NCI-H1417 (cell line): ENCODE data around the gene IQCB1.
"Not testable (repeated sequence)": the region's sequence is repeated elsewhere in the genome, so short reads cannot be mapped to it uniquely, and the experiment has no call there.

Source experiments
- DNase-seq, 3 experiments: peaks; one replicate each; lab custom pipeline; 2025; lab: John Stamatoyannopoulos, UW

The IQCB1 gene

DNA sequence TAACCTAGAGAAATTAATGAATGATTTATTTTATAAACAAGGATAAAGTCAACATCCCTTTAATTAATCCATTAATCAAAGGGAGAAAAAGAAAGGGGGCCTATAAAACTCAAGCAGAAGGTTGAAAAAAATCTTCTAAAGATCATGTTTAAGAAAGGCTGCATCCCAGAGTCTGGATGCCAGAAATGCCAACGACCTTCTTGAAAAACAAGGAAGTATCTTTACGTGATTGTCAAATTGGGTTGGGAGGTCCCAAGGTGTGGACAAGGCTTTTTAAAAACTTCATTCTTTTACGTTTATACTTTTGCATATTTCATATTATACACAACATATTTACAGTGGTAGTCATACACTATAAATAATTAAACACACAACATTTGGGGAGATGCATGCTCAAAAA, 86.9 kb downstream of the IQCB1 start:
- no peak for DNase-seq

DNA sequence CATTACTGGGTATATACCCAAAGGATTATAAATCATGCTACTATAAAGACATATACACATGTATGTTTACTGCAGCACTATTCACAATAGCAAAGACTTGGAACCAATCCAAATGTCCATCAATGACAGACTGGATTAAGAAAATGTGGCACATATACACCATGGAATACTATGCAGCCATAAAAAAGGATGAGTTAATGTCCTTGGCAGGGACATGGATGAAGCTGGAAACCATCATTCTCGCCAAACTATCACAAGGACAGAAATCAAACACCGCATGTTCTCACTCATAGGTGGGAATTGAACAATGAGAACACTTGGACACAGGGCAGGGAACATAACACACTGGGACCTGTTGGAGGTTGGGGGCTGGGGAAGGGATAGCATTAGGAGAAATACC, 91.8 kb downstream of the IQCB1 start:
- DNase-seq = not testable (repeated sequence)

DNA sequence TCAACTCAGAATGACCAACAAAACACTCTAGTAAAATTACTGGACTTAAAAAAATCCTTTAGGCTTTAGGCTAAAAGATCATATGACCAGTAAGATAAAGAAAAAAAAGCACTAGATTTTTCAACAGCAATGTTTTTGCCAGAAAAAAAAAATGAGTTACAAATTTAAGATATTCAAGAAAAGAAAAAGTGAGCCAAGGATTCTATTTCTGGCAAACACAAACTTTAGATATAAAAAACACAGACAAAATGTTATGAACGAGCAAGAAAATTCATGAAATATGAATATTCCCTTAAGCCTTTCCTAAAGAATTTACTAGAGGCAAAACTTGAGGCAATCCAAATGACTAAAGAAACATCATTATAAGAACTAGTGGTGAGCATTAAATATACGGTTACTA, 94.0 kb downstream of the IQCB1 start:
- no peak for DNase-seq

DNA sequence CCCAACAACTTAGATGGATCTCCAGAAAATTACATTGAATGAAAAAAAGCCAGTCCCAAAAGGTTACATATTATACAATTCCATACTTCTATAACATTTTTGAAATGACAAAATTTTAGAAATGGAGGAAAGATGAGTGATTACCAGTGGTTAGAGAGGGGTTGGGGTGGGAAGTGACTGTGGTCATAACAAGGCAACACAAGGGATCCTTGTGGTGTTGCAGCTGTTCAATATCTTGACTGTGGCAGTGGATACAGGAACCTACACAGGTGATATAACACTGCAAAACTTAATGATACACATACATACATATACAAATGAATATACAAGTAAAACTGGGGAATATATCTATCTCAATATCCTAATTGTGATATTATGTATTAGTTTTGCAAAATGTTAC, 95.0 kb downstream of the IQCB1 start:
- no peak for DNase-seq

DNA sequence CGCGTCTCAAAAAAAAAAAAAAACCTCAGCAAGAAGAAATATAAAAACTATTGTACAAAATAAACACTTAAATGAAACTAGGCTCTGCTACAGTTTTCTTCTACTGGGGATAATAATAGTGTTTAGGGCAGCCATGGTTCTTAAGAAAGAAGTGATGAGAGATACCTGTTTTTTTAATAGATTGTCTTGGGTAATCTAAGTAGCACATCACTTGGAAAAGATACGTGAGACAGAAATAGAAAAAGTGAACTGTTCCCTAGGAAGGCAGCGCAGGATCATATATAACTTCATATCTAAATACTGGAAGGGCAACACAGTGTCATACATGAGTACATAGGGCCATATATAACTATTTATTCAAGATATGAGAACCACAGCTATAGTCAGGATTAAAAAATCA, 97.2 kb downstream of the IQCB1 start:
- no peak for DNase-seq

DNA sequence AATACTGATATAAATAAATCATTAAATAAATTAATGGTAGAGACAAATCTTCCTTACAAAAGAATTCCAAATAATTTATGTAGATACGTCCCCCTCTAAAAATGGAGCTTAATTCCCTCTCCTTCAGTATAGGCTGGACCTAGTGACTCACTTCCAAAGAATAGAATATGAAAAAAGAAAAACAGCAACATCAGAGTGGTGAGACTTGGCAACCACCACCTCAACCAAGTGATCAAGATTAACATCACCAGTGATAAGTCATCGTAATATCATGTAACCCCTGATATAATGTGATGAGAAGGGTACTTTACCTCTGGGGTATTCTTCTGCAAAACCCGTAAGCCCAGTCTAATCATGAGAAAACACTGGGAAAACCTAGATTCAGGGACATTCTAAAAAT, 98.7 kb downstream of the IQCB1 start:
- no peak for DNase-seq

DNA sequence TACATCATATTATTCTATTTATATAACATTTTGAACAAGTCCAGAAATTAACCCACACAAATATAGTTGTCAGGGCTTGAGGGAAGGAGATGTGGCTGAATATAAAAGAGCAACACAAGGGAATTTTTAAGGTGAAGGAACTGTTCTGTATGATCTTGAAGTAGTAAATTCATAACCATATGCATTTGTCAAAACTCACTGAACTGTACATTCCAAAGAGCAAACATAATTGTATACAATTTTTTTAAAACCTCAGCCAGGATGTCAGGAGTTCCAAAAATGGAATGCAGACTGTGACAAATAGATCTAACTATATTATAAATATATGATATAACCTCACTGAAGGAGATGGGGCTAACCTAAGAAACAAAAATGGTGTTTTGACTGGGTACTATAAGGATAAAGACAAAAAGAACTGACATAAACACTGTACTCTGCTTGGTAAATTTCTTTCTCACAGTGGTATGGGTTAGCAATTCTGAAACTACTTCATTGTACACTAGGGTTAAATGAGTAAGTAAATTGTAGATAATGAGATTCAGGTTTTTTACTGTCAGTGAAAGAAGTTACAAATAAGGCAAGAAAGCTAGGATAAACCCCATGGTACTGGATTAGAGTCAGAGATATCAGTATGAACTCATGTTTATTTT, 99.7 kb downstream of the IQCB1 start:
- no peak for DNase-seq

DNA sequence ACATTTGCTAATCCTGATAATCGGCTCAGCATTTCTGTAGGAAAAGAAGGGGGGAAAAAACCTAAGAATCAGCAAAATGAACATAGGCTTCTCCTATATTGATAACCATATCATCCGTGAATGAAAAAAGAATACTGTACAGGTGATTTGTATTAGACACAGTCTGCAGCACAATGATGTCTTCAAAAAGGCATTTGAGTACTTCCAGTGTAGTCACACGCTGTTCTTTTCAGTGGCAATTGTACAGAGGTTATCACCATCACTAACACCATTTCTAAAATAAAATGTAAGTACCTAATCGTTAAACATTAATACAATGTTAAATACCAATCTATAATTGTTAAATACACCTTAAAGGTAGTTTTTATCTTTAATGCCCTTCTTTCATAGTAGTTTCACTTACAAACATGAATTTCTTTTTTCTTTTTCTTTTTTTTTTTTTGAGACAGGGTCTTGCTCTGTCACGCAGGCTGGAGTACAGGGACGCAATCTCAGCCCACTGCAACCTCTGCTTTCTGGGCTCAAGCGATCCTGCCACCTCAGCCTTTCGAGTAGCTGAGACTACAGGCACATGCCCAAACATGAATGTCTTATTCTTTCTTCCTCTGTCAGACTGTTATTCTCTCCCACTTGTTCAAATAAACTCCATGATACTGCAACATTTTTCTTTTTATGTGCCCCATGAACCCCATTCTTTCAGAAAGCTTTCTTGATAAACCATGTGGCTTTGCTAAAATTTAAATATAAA, 103.7 kb downstream of the IQCB1 start:
- no peak for DNase-seq

DNA sequence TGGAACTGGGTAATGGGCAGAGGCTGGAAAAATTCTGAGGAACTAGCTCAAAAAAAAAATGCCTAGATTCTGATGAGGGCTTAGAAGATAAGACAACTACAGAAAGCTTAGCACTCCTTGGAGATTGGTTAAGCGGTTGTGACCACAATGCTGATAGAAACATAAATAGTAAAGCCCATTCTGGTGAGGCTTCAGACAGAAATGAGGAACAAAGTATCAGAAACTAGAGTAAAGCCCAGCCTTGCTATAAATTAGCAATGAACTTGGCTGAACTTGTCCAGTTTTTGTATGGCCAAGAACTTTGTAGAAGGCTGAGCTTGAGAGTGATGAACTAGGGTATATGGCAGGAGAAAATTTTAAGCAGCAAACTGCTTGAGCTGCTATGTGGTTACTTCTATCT, 110.7 kb downstream of the IQCB1 start:
- no peak for DNase-seq

DNA sequence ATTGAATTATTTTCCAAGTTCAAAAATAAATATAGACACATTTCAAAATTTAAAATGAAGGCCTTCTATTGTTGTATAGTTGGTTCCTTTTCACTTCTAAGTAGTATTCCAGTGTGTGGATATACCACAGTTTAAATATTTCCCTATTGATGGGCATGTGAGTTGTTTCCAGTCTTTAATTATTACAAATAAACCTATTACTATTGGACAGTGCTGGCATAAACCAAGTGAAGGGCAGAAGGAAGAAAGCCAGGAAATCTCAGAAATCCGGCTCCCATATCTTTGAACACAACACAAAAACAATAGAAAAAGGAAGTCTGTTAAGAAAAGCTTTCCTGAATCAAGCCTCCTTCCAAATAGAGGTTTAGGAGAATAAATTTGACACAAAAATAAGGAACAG, 111.4 kb downstream of the IQCB1 start:
- no peak for DNase-seq

DNA sequence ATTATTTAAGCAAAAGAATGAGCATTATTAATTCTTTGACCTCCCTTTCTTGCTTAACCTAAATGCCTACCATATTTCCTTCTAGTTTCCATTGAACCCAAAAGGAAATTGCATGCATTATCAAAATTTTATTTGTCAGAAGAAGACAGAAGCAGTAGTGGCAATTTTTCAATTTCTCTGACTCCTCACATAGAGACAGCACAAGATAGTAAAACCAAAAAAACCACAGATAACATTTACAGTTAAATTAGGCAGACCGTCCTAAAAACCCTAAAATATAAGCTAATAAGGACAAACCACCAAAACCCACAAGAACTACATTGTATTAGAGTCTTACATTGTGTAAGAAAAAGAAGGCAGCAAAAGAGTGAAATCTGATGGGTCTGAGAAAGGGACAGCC, 112.4 kb downstream of the IQCB1 start:
- no peak for DNase-seq

DNA sequence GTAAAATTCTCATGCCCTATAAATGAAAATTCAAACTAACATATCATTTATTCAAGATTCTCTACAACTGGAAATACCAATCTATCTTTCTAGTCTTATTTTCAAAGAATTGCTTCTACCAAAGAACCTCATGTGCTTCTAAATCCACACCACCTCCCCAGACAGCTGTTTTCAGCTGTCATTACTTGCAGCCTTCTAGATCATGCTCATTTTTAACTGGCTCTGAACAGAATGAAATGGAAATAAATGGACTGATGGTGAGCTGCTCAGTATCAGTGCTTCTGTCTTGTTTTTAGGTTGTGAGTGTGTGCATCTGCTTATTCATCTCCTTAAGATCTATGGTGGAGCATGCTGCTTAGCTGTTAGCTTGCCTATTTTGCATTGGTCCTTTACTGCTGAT, 114.7 kb downstream of the IQCB1 start:
- no peak for DNase-seq
